ENCODE measurements around the gene FAM13A.

DNA sequence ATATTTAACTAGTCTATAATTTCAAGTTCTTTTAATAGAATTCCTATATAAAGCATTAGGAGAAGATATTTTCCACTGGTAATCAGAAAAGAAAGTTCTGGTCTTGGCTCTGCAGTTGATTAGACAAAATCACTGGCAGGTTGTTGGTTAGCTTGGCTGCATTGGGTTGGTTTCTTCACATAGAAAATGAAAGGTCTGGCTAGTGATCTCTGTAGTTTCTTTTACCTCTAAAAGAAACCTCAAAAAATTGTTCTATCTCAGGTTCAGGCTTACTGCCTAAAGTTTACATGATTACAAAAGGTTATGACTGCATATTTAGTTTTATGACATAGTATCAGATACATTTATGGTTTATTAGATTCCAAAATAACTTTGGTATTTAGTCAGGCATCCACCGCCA is 263.5 kb downstream of the FAM13A start:
- TF ChIP-seq, protein P1, sequence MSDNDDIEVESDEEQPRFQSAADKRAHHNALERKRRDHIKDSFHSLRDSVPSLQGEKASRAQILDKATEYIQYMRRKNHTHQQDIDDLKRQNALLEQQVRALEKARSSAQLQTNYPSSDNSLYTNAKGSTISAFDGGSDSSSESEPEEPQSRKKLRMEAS (IDR thresholded peaks at IDR 0.05; ENCODE audit: insufficient read depth, insufficient read length) = no peak
- TF ChIP-seq, protein P2, sequence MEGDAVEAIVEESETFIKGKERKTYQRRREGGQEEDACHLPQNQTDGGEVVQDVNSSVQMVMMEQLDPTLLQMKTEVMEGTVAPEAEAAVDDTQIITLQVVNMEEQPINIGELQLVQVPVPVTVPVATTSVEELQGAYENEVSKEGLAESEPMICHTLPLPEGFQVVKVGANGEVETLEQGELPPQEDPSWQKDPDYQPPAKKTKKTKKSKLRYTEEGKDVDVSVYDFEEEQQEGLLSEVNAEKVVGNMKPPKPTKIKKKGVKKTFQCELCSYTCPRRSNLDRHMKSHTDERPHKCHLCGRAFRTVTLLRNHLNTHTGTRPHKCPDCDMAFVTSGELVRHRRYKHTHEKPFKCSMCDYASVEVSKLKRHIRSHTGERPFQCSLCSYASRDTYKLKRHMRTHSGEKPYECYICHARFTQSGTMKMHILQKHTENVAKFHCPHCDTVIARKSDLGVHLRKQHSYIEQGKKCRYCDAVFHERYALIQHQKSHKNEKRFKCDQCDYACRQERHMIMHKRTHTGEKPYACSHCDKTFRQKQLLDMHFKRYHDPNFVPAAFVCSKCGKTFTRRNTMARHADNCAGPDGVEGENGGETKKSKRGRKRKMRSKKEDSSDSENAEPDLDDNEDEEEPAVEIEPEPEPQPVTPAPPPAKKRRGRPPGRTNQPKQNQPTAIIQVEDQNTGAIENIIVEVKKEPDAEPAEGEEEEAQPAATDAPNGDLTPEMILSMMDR (IDR thresholded peaks at IDR 0.05; ENCODE audit: extremely low read depth in 1 of 2, insufficient read depth in 1 of 2, low read depth in 1 of 2, low read length in 2 of 2) = no peak
- TF ChIP-seq POLR2A (IDR thresholded peaks at IDR 0.05; ENCODE audit: low read depth, low read length) = no peak
